ENCODE data around the gene HPX.

The HPX gene

GRCh38 chr11:6453152-6453551 lies 12.4 kb upstream of the HPX start:
- TF ChIP-seq CTCF (IDR thresholded peaks at IDR 0.05; ENCODE audit: extremely low read depth, insufficient read depth, missing control alignments) = no peak
- no peak for DNase-seq (ENCODE audit: low spot score)
- in situ Hi-C loops (cut with MboI; ENCODE audit: low pct_unique_long_range_greater_than_20kb, low sequenced_read_pairs, unreplicated experiment) = no loop called here

GRCh38 chr11:6452219-6452618 lies 11.4 kb upstream of the HPX start:
- no peak for DNase-seq (ENCODE audit: low spot score)
- no peak for TF ChIP-seq CTCF (IDR thresholded peaks at IDR 0.05; ENCODE audit: extremely low read depth, insufficient read depth, missing control alignments)
- in situ Hi-C loops (cut with MboI; ENCODE audit: low pct_unique_long_range_greater_than_20kb, low sequenced_read_pairs, unreplicated experiment) = no loop called here

- in situ Hi-C loops (cut with MboI; ENCODE audit: low pct_unique_long_range_greater_than_20kb, low sequenced_read_pairs, unreplicated experiment) = loop anchor here (10.0 kb wide), 1 partner anchor 64 kb away; no protein-coding TSS in a partner anchor
- DNase-seq (ENCODE audit: low spot score) = no peak
- TF ChIP-seq CTCF (IDR thresholded peaks at IDR 0.05; ENCODE audit: extremely low read depth, insufficient read depth, missing control alignments) = no peak
These were observed 7.8 kb upstream of the HPX start for GRCh38 chr11:6448574-6448973.

- DNase-seq (ENCODE audit: low spot score) = peak; percentile 66
- TF ChIP-seq CTCF (IDR thresholded peaks at IDR 0.05; ENCODE audit: extremely low read depth, insufficient read depth, missing control alignments) = peak; percentile 88
- in situ Hi-C loops (cut with MboI; ENCODE audit: low pct_unique_long_range_greater_than_20kb, low sequenced_read_pairs, unreplicated experiment) = loop anchor here (10.0 kb wide), 1 partner anchor 59 kb away; no protein-coding TSS in a partner anchor
These were observed 2.6 kb upstream of the HPX start for GRCh38 chr11:6443269-6444003.

GRCh38 chr11:6442441-6442840 lies 1.7 kb upstream of the HPX start:
- DNase-seq (ENCODE audit: low spot score) = no peak
- TF ChIP-seq CTCF (IDR thresholded peaks at IDR 0.05; ENCODE audit: extremely low read depth, insufficient read depth, missing control alignments) = no peak
- in situ Hi-C loops (cut with MboI; ENCODE audit: low pct_unique_long_range_greater_than_20kb, low sequenced_read_pairs, unreplicated experiment) = loop anchor here (10.0 kb wide), 1 partner anchor 58 kb away; no protein-coding TSS in a partner anchor

GRCh38 chr11:6438979-6439571 lies 1.7 kb downstream of the HPX start:
- no peak for DNase-seq (ENCODE audit: low spot score)
- TF ChIP-seq CTCF (IDR thresholded peaks at IDR 0.05; ENCODE audit: extremely low read depth, insufficient read depth, missing control alignments) = peak; percentile 52
- in situ Hi-C loops (cut with MboI; ENCODE audit: low pct_unique_long_range_greater_than_20kb, low sequenced_read_pairs, unreplicated experiment) = no loop called here
